ENCODE results near the gene PRRC2B.
"Not testable (repeated sequence)": the region's sequence is repeated elsewhere in the genome, so short reads cannot be mapped to it uniquely, and the experiment has no call there.

PRRC2B gene

GRCh38 chr9:131546336-131547084 lies 152.6 kb downstream of the PRRC2B start:
- no peak for DNase-seq

GRCh38 chr9:131549186-131549585 lies 155.3 kb downstream of the PRRC2B start:
- DNase-seq, result not testable (repeated sequence)

Measured in activated CD8-positive, alpha-beta memory T cell treated with anti-CD3 and anti-CD28 coated beads, Interleukin-2, amount 50 U/mL, for 4 hours (primary cell).